Fibroblast of mammary gland (primary cell): ENCODE data around the gene GIMAP6.

Source experiments
- DNase-seq: peaks from one replicate; pipeline ENCODE4 v3.0.0-alpha.2; 2010; ENCODE audit warnings: low read depth
- H3K4me3 ChIP-seq: 2 replicates; pipeline ENCODE4 v1.5.1; 2011; ENCODE audit warnings: low read depth, mild to moderate bottlenecking, low read length, moderate library complexity; ENCODE audit not compliant: control insufficient read depth
- CTCF ChIP-seq: conservative IDR thresholded peaks from 2 replicates; pipeline ENCODE4 v1.5.1; 2011; ENCODE audit warnings: low read depth, low read length, inconsistent platforms; ENCODE audit not compliant: control insufficient read depth, insufficient read depth

Gene GIMAP6

GRCh38 chr7:150656047-150656446, 23.9 kb upstream of the GIMAP6 start:
- H3K4me3 ChIP-seq: no peak overlapping the region
- TF ChIP-seq CTCF: no peak
- no peak for DNase-seq

GRCh38 chr7:150654692-150655091, 22.5 kb upstream of the GIMAP6 start:
- TF ChIP-seq CTCF: no peak
- DNase-seq: no peak

GRCh38 chr7:150649080-150649385, 16.8 kb upstream of the GIMAP6 start:
- DNase-seq: no peak
- H3K4me3 ChIP-seq: no peak overlapping the region
- no peak for TF ChIP-seq CTCF

More at GRCh38 chr7:150654692-150655091, 22.5 kb upstream of the GIMAP6 start:
- H3K4me3 ChIP-seq: no peak overlapping the region

GRCh38 chr7:150648353-150649079, 16.3 kb upstream of the GIMAP6 start:
- DNase-seq: no peak
- H3K4me3 ChIP-seq: no peak overlapping the region
- no peak for TF ChIP-seq CTCF

GRCh38 chr7:150645259-150646020, 13.3 kb upstream of the GIMAP6 start:
- TF ChIP-seq CTCF: no peak
- no peak overlapping the region for H3K4me3 ChIP-seq
- no peak for DNase-seq

- no peak for DNase-seq
- H3K4me3 ChIP-seq: no peak overlapping the region
- TF ChIP-seq CTCF: no peak
Measured at GRCh38 chr7:150642926-150643325, 10.7 kb upstream of the GIMAP6 start.
